ENCODE data around the gene ADGRE3. TPM values are rescaled to one million over a fixed set of nuclear protein-coding genes. Genes with fewer than 3 reads are reported as not detected.

Gene ADGRE3, protein sequence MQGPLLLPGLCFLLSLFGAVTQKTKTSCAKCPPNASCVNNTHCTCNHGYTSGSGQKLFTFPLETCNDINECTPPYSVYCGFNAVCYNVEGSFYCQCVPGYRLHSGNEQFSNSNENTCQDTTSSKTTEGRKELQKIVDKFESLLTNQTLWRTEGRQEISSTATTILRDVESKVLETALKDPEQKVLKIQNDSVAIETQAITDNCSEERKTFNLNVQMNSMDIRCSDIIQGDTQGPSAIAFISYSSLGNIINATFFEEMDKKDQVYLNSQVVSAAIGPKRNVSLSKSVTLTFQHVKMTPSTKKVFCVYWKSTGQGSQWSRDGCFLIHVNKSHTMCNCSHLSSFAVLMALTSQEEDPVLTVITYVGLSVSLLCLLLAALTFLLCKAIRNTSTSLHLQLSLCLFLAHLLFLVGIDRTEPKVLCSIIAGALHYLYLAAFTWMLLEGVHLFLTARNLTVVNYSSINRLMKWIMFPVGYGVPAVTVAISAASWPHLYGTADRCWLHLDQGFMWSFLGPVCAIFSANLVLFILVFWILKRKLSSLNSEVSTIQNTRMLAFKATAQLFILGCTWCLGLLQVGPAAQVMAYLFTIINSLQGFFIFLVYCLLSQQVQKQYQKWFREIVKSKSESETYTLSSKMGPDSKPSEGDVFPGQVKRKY
- total RNA-seq (2014; rRNA removed; shearing (Covaris generic)) (not detected in 2 replicates), total RNA-seq (2022) (not detected in 2 replicates), Bru-seq, nascent RNA (percentile 11 among the genes with signal in this experiment), BruChase-seq, experiment 1, labeled RNA remaining after a 6-hour chase (percentile 5 among the genes with signal in this experiment), BruChase-seq, experiment 2, labeled RNA remaining after a 2-hour chase (percentile 3 among the genes with signal in this experiment)
- long read RNA-seq, result 0 reads

DNA sequence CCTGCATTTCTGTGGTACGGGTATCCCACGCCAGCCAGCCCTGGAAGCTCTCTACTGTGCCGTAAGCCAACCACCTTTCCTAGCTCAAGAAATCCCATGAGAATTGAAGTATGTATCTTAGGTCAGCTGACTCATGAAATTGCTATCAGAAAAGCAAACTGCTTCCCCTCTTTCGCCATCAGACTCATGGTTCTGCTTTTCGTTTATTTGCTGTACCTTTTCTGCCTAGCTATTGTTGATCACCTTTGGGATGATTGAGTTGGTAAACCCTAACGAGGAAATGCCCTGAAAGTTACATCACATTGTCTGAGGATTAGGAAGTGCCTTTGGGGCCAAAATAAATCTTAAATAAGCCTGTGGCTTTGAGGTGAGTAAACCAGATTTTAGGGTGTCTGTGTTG is at the start of gene ADGRE3:
ADGRE3 (minus strand) TSS at position 81 of the 400 bp plus-strand sequence; CDS start at position 7, 74 bp downstream.
- peak within 1 kb of the TSS; percentile 9 for H3K4me2 ChIP-seq (ENCODE audit: low read length)
- POLR2A ChIA-PET, result no interaction called here
- no TSS peak for BruUV-seq (replicated peaks)

DNA sequence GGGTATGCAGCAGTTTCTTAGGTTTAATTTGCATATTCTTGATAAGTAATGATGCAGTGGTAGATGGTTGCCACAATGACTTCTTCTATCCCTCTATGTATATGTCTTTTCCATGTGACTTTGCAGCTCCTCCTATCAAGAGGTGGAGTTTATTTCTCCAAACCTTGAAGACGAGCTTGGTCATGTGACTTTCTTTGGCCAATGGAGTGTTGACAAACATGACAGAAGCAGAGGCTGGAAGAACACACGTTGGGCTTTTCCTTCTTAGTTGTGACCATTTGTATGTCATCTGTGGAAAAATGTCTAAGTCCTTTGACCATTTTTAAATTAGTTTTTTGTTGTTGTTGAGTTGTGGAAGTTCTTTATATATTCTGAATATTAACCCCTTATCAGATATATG is 47.5 kb upstream of the ADGRE3 start:
- Histone ChIP-seq H3K79me2 (ENCODE audit: insufficient read depth, low read depth, low read length) (no peaks in the 10 kb centered on the region), H3K36me3 (ENCODE audit: insufficient read depth, low read length) (peaks cover 25% of the 10 kb centered on the region), H2AFZ (ENCODE audit: low read length) (no peak overlapping the region), H4K20me1 (ENCODE audit: insufficient read depth, low read length) (no peaks in the 10 kb centered on the region), H3K9me3 (ENCODE audit: low read length) (peaks cover 40% of the 10 kb centered on the region; the same call in 1 of the 2 replicates), H3K27ac (ENCODE audit: low read depth, low read length, poor library complexity, severe bottlenecking) (no peak overlapping the region), H3K9me2 (ENCODE audit: insufficient read depth, low read length) (no peaks in the 10 kb centered on the region), H3K4me2 (ENCODE audit: low read length) (no peak overlapping the region), H3K4me1 (ENCODE audit: insufficient read depth, low read length, poor library complexity, severe bottlenecking) (no peaks in the 10 kb centered on the region), H3K4me3 (ENCODE audit: low read depth, low read length, poor library complexity, severe bottlenecking) (no peak overlapping the region)
- TF ChIP-seq, protein P1, sequence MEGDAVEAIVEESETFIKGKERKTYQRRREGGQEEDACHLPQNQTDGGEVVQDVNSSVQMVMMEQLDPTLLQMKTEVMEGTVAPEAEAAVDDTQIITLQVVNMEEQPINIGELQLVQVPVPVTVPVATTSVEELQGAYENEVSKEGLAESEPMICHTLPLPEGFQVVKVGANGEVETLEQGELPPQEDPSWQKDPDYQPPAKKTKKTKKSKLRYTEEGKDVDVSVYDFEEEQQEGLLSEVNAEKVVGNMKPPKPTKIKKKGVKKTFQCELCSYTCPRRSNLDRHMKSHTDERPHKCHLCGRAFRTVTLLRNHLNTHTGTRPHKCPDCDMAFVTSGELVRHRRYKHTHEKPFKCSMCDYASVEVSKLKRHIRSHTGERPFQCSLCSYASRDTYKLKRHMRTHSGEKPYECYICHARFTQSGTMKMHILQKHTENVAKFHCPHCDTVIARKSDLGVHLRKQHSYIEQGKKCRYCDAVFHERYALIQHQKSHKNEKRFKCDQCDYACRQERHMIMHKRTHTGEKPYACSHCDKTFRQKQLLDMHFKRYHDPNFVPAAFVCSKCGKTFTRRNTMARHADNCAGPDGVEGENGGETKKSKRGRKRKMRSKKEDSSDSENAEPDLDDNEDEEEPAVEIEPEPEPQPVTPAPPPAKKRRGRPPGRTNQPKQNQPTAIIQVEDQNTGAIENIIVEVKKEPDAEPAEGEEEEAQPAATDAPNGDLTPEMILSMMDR (conservative IDR thresholded peaks at IDR 0.05; ENCODE audit: low read length), result no peak
- no peak for TF ChIP-seq EZH2phosphoT487 (IDR thresholded peaks at IDR 0.05; ENCODE audit: borderline replicate concordance, low read depth, low read length)
- CTCF ChIA-PET (ENCODE audit: unreplicated experiment), result no interaction called here
- no TSS peak for BruUV-seq (replicated peaks)
- intact Hi-C loops (cut with micrococcal nuclease; ENCODE audit: unreplicated experiment), result no loop called here
- no peak for DNase-seq (ENCODE audit: low spot score)
- POLR2A ChIA-PET, result interaction anchor here (0.7 kb wide), 1 partner anchor 1090 kb away, joined by 4 read pairs; no protein-coding TSS in a partner anchor

More for the DNA sequence above, at the start of gene ADGRE3:
- Histone ChIP-seq H3K36me3 (ENCODE audit: insufficient read depth, low read length) (no peaks in the 10 kb centered on the region), H3K79me2 (ENCODE audit: insufficient read depth, low read depth, low read length) (no peaks in the 10 kb centered on the region), H3K9me3 (ENCODE audit: low read length) (no peaks in the 10 kb centered on the region), H4K20me1 (ENCODE audit: insufficient read depth, low read length) (no peaks in the 10 kb centered on the region), H3K27ac (ENCODE audit: low read depth, low read length, poor library complexity, severe bottlenecking) (no peak within 1 kb of the TSS), H3K4me3 (ENCODE audit: low read depth, low read length, poor library complexity, severe bottlenecking) (no peak within 1 kb of the TSS), H2AFZ (ENCODE audit: low read length) (peak within 1 kb of the TSS; percentile 92), H3K4me1 (ENCODE audit: insufficient read depth, low read length, poor library complexity, severe bottlenecking) (peaks cover 22% of the 10 kb centered on the region), H3K9me2 (ENCODE audit: insufficient read depth, low read length) (no peaks in the 10 kb centered on the region)
- intact Hi-C loops (cut with micrococcal nuclease; ENCODE audit: unreplicated experiment), result no loop called here
- CTCF ChIA-PET (ENCODE audit: unreplicated experiment), result interaction anchor here (0.9 to 1.0 kb wide), 2 partner anchors 10 to 101 kb away, joined by 3 to 5 read pairs; no protein-coding TSS in a partner anchor
- DNase-seq (ENCODE audit: low spot score), result peak; percentile 22
- TF ChIP-seq, protein P1 (conservative IDR thresholded peaks at IDR 0.05; ENCODE audit: low read length), result no peak
- no peak for TF ChIP-seq EZH2phosphoT487 (IDR thresholded peaks at IDR 0.05; ENCODE audit: borderline replicate concordance, low read depth, low read length)

All from OCI-LY7 (cell line).